HG03378 (cell line): ENCODE results near the gene REX1BD.
A peak's percentile ranks its signal among the peaks of the same experiment; 100 is the strongest.
"Not testable (repeated sequence)": the region's sequence is repeated elsewhere in the genome, so short reads cannot be mapped to it uniquely, and the experiment has no call there.

Experiments used
- ATAC-seq: cut with Tn5 transposase; IDR thresholded peaks from one replicate; pipeline ENCODE4 v1.9.1; 2021; ENCODE audit warnings: mild to moderate bottlenecking, moderate library complexity; ENCODE audit not compliant: unreplicated experiment

The REX1BD gene

GRCh38 chr19:18576383-18576782 lies 12.2 kb upstream of the REX1BD start:
- no peak for ATAC-seq

- no peak for ATAC-seq
Measured at GRCh38 chr19:18577365-18577914, 11.2 kb upstream of the REX1BD start.

- ATAC-seq = no peak
Measured at GRCh38 chr19:18580311-18580710, 8.3 kb upstream of the REX1BD start.

- ATAC-seq = no peak
Measured at GRCh38 chr19:18586306-18586705, 2.3 kb upstream of the REX1BD start.

GRCh38 chr19:18587561-18587960 lies 1.0 kb upstream of the REX1BD start:
- no peak for ATAC-seq

GRCh38 chr19:18587962-18588610 lies 512 bp upstream of the REX1BD start:
- ATAC-seq = no peak

GRCh38 chr19:18589380-18590272 lies 1.0 kb downstream of the REX1BD start:
- ATAC-seq = peak; percentile 18

GRCh38 chr19:18590273-18591272 lies 2.0 kb downstream of the REX1BD start:
- ATAC-seq = no peak

- ATAC-seq = no peak
Measured at GRCh38 chr19:18591735-18592385, 3.3 kb downstream of the REX1BD start.

GRCh38 chr19:18592732-18593131 lies 4.1 kb downstream of the REX1BD start:
- not testable (repeated sequence) for ATAC-seq

GRCh38 chr19:18593367-18594095 lies 4.9 kb downstream of the REX1BD start:
- ATAC-seq = no peak

- ATAC-seq = no peak
Measured at GRCh38 chr19:18594096-18594823, 5.7 kb downstream of the REX1BD start.

- ATAC-seq = no peak
Measured at GRCh38 chr19:18594824-18595373, 6.3 kb downstream of the REX1BD start.

GRCh38 chr19:18595475-18595874 lies 6.9 kb downstream of the REX1BD start:
- no peak for ATAC-seq

- no peak for ATAC-seq
Measured at GRCh38 chr19:18596752-18597157, 8.2 kb downstream of the REX1BD start.

GRCh38 chr19:18597809-18598660 lies 9.4 kb downstream of the REX1BD start:
- no peak for ATAC-seq

GRCh38 chr19:18599485-18599884 lies 10.9 kb downstream of the REX1BD start:
- no peak for ATAC-seq
